Measurements from ENCODE around the gene TGM2. TPM values are rescaled to one million over a fixed set of nuclear protein-coding genes. Genes with fewer than 3 reads are reported as not detected.

TGM2 gene
- polyA plus RNA-seq, 5 donors, result 72.5 to 128 (median 110) TPM

- DNase-seq, result no peak
Measured at GRCh38 chr20:38162878-38163875, 1.9 kb downstream of the TGM2 start.

- no peak for DNase-seq
Measured at GRCh38 chr20:38162149-38162548, 2.9 kb downstream of the TGM2 start.

DNA sequence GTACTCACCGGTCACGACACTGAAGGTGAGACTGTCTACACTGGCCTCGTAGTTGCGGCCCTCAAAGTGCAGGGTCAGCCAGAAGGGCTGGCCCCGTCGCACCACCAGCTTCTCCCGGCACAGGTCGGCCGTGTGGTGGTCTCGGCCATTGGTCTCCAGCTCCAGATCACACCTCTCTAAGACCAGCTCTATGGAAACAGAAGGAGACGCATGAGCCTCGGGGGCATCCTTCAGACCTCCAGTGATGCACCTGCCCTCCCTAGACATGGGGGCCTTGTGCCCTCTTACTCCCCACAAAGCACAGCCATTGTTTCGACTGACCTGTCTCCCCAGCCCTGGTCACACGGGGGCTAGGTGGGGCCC, 3.7 kb downstream of the TGM2 start:
- DNase-seq, result no peak

DNA sequence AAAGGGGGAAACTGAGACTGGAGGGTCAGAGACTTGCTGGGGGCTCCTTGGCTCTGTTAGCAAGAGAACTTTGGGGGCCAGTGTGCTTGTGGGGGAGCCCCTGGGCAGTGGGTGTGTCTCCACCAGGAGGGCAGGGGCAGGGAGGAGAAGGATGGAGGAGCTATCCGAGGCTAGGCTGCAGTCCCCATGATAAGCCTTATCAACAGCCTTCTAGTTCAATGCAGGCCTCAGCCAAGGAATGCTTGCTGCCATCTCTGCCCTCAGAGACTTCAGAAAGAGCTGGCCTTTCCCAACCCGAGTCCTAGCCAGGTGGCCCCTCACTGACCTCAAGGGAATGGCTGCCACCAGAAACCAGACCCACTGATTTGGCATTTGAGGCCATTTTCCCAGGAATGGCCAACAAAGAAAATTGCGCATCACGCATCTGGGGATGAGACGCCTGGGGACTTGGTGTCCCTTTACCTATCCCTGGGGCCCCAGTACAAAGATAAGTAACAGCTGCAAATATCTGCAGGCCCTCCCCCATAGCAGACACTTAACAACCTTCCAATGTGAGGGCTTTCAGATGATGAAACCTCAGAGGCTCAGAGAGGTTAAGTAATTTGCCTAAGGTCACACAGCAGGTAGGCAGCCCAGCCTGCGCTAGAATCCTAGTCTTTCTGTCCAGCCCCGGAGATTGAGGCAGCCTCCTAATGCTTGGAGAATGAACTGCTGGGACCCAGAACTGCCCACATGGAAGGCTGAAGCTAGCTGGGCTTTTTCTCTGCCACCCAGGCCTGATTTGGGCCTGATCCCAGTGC, 4.9 kb downstream of the TGM2 start:
- DNase-seq, result no peak

- no peak for DNase-seq
Measured at GRCh38 chr20:38159566-38159956, 5.5 kb downstream of the TGM2 start.

DNA sequence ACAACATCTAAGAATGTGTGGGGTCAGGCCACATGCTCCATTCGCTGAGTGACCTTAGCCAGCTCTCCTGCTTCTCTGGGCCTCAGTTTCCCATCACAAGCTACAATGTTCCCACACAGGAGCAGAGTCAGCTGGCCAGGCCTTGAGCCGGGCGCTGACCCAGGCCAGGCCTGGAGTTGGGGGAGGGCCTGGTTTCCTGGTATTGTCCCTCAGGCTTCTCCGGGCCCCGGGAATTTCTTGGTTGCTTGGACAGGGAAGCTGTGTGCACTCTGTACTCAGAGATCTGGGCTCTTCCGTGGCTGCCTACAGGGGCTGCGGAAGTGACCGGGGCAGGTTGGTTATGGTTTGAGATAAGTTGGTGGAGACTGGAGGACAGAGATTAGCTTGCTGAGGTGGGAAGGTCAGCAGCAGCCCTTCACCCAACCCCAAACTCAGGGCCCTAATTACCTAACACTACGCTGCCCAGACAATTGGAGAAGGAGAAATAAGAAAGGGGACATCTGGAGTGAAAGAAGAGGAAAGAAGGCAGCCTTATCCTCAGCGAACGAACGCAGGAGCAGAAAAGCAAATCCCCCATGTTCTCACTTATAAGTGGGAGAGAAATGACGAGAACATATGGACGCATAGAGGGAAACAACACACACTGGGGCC, 6.2 kb downstream of the TGM2 start:
- no peak for DNase-seq

- DNase-seq, result no peak
Measured at GRCh38 chr20:38157635-38158495, 7.2 kb downstream of the TGM2 start.

GRCh38 chr20:38156888-38157634, 8.0 kb downstream of the TGM2 start:
- DNase-seq, result no peak

GRCh38 chr20:38156280-38156679, 8.8 kb downstream of the TGM2 start:
- DNase-seq, result no peak

DNA sequence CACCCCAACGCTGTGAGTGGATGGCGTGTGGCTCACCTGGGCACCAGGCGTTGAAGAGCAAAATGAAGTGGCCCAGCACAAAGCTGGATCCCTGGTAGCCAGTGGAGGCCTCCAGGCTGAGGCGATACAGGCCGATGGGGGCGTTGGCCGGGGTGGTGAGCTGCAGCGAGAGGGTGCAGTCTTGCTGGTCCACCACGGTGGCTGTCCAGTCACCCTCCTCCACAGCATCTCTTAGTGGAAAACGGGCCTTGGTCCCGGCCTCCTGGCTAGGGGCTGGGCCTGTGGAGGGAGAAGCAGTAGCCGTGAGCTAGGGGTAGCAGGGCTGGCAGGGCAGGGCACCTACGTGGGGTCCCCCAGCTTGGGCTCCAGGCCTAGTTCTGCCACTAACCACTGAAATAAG, 9.3 kb downstream of the TGM2 start:
- DNase-seq, result no peak

DNA sequence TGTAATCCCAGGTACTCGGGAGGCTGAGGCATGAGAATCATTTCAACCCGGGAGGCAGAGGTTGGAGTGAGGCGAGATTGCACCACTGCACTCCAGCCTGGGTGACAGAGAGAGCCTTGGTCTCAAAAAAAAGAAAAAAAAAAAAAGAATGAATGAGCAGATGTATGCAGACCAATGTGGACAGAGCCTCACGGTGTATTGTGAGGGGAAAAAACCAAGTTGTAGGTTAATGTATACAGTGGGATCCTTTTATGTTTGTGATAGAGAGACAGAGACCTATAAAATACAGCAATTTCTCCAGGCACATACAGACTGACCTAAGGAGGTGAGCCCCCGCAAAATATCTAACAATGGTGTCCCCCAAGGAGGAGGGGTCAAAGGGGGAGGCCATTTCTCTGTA, 11.7 kb downstream of the TGM2 start:
- DNase-seq, result no peak

DNA sequence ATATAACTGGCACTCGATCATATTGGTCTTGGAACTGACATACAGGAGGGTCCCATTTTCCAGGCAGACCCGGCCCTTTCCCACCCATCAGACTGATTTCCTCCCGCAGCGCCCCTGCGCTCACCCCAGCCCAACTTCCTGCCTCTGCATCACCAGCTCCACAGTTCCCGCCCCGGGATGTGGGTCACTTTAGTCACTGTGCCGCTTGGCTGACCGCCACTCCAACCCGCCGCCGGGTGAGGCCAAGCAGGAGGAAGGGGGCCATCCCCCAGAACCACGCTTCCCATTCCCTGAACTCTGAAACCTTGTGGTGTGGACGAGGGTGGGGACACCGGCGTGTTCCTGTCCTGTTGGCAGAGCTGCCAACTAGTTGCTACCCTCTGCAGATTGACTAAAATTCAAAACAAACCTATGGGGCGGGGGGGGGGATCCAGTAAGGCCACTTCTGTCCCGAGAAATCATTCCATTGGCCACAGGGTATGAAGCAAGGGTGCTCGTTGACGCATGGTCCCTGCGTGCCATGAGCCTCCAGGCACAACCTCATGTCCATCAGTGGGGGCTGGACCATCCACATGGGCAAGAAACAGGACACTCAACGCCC, 12.3 kb downstream of the TGM2 start:
- DNase-seq, result peak; percentile 79 to 80

DNA sequence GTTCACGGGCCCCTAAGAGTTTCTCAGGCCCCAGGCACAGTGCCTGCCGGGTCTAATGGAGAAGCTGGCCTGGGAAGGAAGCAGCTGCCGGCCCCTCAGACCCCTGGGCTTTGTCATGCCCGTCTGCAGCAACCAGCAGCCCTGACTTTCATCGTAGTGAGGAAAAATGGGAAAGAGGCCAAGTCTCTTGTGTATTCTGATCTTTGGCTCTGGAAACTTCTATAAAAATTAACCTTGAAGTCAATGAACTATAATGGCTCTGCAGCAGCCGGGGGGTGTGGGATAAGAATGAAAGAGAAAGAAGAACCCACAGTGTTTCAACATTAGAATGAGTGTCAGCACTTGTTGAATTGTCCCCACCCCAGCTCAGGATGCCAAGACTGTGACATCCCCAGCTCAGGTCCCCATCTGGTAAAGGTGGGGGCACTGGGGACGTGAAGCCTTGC, 12.9 kb downstream of the TGM2 start:
- peak; percentile 72 to 74 for DNase-seq

- no peak for DNase-seq
Measured at GRCh38 chr20:38151455-38151854, 13.6 kb downstream of the TGM2 start.

GRCh38 chr20:38150335-38151170, 14.5 kb downstream of the TGM2 start:
- DNase-seq, result no peak

- no peak for DNase-seq
Measured at GRCh38 chr20:38148328-38149102, 16.6 kb downstream of the TGM2 start.

DNA sequence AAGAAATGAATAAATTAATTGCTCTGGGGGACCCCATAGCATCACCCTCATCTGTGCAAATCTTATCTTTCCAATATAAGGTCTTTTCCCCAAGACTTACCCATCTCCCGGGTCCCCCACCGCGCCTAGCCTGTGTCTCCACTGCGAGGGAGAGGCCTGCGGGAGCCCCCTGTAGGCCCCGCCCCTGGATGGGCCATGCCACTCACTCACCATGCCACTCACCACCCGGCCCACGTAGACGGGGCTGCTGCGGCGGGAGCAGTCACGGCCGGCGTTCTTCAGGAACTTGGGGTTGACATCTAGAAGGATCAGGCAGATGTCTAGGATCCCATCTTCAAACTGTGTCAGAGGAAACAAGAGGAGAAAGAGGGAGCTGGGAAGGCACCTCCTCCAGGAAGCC, 17.3 kb downstream of the TGM2 start:
- no peak for DNase-seq

DNA sequence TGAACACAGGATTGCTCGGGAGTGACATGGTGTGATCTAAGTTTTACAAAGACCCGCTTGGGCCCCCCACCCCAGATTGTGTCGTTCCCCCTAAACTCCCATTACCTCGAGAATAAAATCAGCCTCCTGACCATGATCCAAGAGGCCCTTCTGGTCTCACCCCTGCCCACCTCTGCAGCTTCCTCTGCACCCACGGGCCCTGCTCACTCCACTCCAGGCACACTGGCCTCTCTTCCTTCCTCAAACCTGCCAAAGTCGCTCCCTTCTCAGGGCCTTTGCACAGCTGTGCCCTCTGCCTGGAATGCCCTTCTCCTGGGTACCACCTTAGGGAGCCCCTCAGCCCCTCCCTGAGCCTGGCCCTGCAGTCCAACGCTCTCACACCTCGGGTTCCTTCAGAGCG, 17.9 kb downstream of the TGM2 start:
- no peak for DNase-seq

Measured in right lung (tissue), 5 donors.